Kidney (tissue), 14 donors: ENCODE results near the gene ITGB8. TPM values are rescaled to one million over a fixed set of nuclear protein-coding genes. Genes with fewer than 3 reads are reported as not detected.

Experiments
- DNase-seq, 5 donors: peaks; one replicate each; pipeline ENCODE4 v3.0.0-alpha.2; 2013 to 2020
- FAIRE-seq: peaks from 2 replicates; lab custom pipeline; 2012; peaks lifted over from hg19 to GRCh38; lab: Jason Lieb, UNC
- H3K27ac ChIP-seq, 2 donors: one replicate each; pipeline ENCODE4 v1.7.0; 2013; ENCODE audit warnings: low read depth in 2 of 2, low read length in 2 of 2, inconsistent platforms in 1 of 2
- H3K27me3 ChIP-seq: one replicate; pipeline ENCODE4 v1.7.1; 2013; ENCODE audit warnings: low read length, inconsistent platforms; ENCODE audit not compliant: control insufficient read depth, insufficient read depth
- H3K36me3 ChIP-seq, 3 donors: one replicate each; pipeline versions ENCODE4 v1.7.0 to v1.7.1; 2013; ENCODE audit warnings: low read length in 3 of 3, control low read depth in 1 of 3, inconsistent platforms in 1 of 3; ENCODE audit not compliant: insufficient read depth in 3 of 3, control insufficient read depth in 2 of 3
- H3K4me1 ChIP-seq, 3 donors: one replicate each; pipeline versions ENCODE4 v1.7.0 to v1.7.1; 2013; ENCODE audit warnings: low read length in 3 of 3, inconsistent platforms in 1 of 3, low read depth in 1 of 3; ENCODE audit not compliant: control insufficient read depth in 2 of 3, insufficient read depth in 2 of 3
- H3K4me3 ChIP-seq, 3 donors: one replicate each; pipeline versions ENCODE4 v1.7.0 to v1.8.1; 2013; ENCODE audit warnings: low read length in 3 of 3, control low read depth in 1 of 3, inconsistent platforms in 1 of 3
- H3K9ac ChIP-seq, 3 donors: one replicate each; pipeline versions ENCODE4 v1.7.0 to v1.7.1; 2013; ENCODE audit warnings: low read length in 3 of 3, control low read depth in 1 of 3, inconsistent platforms in 1 of 3
- H3K9me3 ChIP-seq, 3 donors: one replicate each; pipeline versions ENCODE4 v1.7.0 to v1.7.1; 2013; ENCODE audit warnings: low read length in 3 of 3, control low read depth in 1 of 3, inconsistent platforms in 1 of 3; ENCODE audit not compliant: control insufficient read depth in 2 of 3, insufficient read depth in 1 of 3
- CTCF ChIP-seq: IDR thresholded peaks from 3 replicates; pipeline ENCODE4 v1.5.1; 2012; ENCODE audit warnings: mild to moderate bottlenecking, moderate library complexity, borderline replicate concordance; ENCODE audit not compliant: insufficient read depth; ENCODE audit errors: extremely low read depth
- intact Hi-C: fragments of 100-400 bp; cut with DNase I; formaldehyde crosslinking; loops from one replicate; pipeline ENCODE4 v1.11.1; 2022
- polyA plus RNA-seq: library from polyadenylated mRNA; stranded (reverse); fragments of 350-450 nt; fragmentation: Illumina TruSeq; extraction: RNeasy Lipid Tissue Mini Kit (QIAGEN cat#74804); gene quantifications from one replicate; pipeline ENCODE4 v1.2.3, GENCODE V29; 2014; ENCODE audit warnings: low read depth, low replicate concordance; ENCODE audit not compliant: insufficient read depth
- total RNA-seq: library from RNA; stranded (reverse); fragmentation: NEBNext Ultra II Directional; extraction: Animal tissue kit (Norgen Biotek cat#: 25700); gene quantifications from one replicate; pipeline ENCODE4 v1.2.1, GENCODE V29; 2021
- donor health status: control.
- donor health status: control.
- donor health status: control.
- donor health status: control.
- donor health status: control.
- donor health status: DM: yes; HTN: yes; CAD: no.
- donor health status: Normal renal cell carcinoma (clear cell type).

The ITGB8 gene
- total and polyA plus RNA-seq, 2 donors from 2014 or later: 10.3 to 213 TPM

GRCh38 chr7:20313626-20314025 is 17.1 kb upstream of the ITGB8 start:
- Histone ChIP-seq H3K4me3 (no peak overlapping the region), H3K36me3 (no peaks in the 10 kb centered on the region), H3K9me3 (no peaks in the 10 kb centered on the region), H3K4me1 (no peaks in the 10 kb centered on the region), H3K27me3 (no peaks in the 10 kb centered on the region), H3K27ac (no peak overlapping the region), H3K9ac (no peak overlapping the region)
- no peak for DNase-seq
- no peak for FAIRE-seq
- TF ChIP-seq CTCF: no peak
- intact Hi-C loops: no loop called here

GRCh38 chr7:20314198-20314597 is 16.5 kb upstream of the ITGB8 start:
- FAIRE-seq (no peak), DNase-seq (no peak)
- TF ChIP-seq CTCF: no peak
- H3K36me3 ChIP-seq: no peaks in the 10 kb centered on the region
- no peak overlapping the region for H3K9ac ChIP-seq
- no peaks in the 10 kb centered on the region for H3K9me3 ChIP-seq
- no peaks in the 10 kb centered on the region for H3K27me3 ChIP-seq
- intact Hi-C loops: no loop called here
- no peaks in the 10 kb centered on the region for H3K4me1 ChIP-seq
- H3K4me3 ChIP-seq: no peak overlapping the region
- no peak overlapping the region for H3K27ac ChIP-seq

GRCh38 chr7:20316706-20317105 is 14.0 kb upstream of the ITGB8 start:
- H3K9ac ChIP-seq: no peak overlapping the region
- H3K27me3 ChIP-seq: no peaks in the 10 kb centered on the region
- FAIRE-seq (no peak), DNase-seq (no peak)
- no peaks in the 10 kb centered on the region for H3K4me1 ChIP-seq
- no peak for TF ChIP-seq CTCF
- no peaks in the 10 kb centered on the region for H3K9me3 ChIP-seq
- no peak overlapping the region for H3K4me3 ChIP-seq
- no peak overlapping the region for H3K27ac ChIP-seq
- no peaks in the 10 kb centered on the region for H3K36me3 ChIP-seq
- intact Hi-C loops: no loop called here

- Histone ChIP-seq H3K27ac (no peak overlapping the region), H3K4me3 (no peak overlapping the region), H3K27me3 (no peaks in the 10 kb centered on the region), H3K36me3 (no peaks in the 10 kb centered on the region), H3K9me3 (no peaks in the 10 kb centered on the region), H3K9ac (no peak overlapping the region), H3K4me1 (no peaks in the 10 kb centered on the region)
- intact Hi-C loops: no loop called here
- DNase-seq (no peak), FAIRE-seq (no peak)
- TF ChIP-seq CTCF: no peak
These were observed 13.3 kb upstream of the ITGB8 start for GRCh38 chr7:20317413-20317812.
